Astrocyte (in vitro differentiated cells and primary cell): ENCODE results near the gene MRGPRF. TPM values are rescaled to one million over a fixed set of nuclear protein-coding genes. Genes with fewer than 3 reads are reported as not detected.

ENCODE experiments used
- DNase-seq: peaks from one replicate; pipeline ENCODE4 v3.0.0-alpha.2; 2010; ENCODE audit warnings: low read depth
- FAIRE-seq: peaks from 2 replicates; lab custom pipeline; 2011; peaks lifted over from hg19 to GRCh38; lab: Jason Lieb, UNC
- H2AFZ ChIP-seq: 2 replicates; pipeline ENCODE4 v1.6.0; 2012; ENCODE audit warnings: low read depth, low read length, inconsistent platforms
- H3K27ac ChIP-seq: 2 replicates; pipeline ENCODE4 v1.5.1; 2011; ENCODE audit warnings: low read depth, low read length, inconsistent platforms
- H3K27me3 ChIP-seq: 2 replicates; pipeline ENCODE4 v1.6.0; 2011; ENCODE audit warnings: low read length, inconsistent platforms; ENCODE audit not compliant: insufficient read depth
- H3K36me3 ChIP-seq: 2 replicates; pipeline ENCODE4 v1.5.1; 2011; ENCODE audit warnings: low read length, inconsistent platforms; ENCODE audit not compliant: insufficient read depth
- H3K4me1 ChIP-seq: 2 replicates; pipeline ENCODE4 v1.5.1; 2011; ENCODE audit warnings: low read length, inconsistent platforms; ENCODE audit not compliant: insufficient read depth
- H3K4me2 ChIP-seq: 2 replicates; pipeline ENCODE4 v1.6.0; 2012; ENCODE audit warnings: low read length, inconsistent platforms
- H3K4me3 ChIP-seq: 2 replicates; pipeline ENCODE4 v1.5.1; 2011; ENCODE audit warnings: low read depth, mild to moderate bottlenecking, low read length, inconsistent platforms; ENCODE audit not compliant: insufficient read depth
- H3K79me2 ChIP-seq: 2 replicates; pipeline ENCODE4 v1.6.0; 2012; ENCODE audit warnings: mild to moderate bottlenecking, low read length, inconsistent platforms; ENCODE audit not compliant: insufficient read depth
- H3K9ac ChIP-seq: 2 replicates; pipeline ENCODE4 v1.6.0; 2012; ENCODE audit warnings: mild to moderate bottlenecking, low read length, inconsistent platforms
- H3K9me3 ChIP-seq: 2 replicates; pipeline ENCODE4 v1.5.1; 2012; ENCODE audit warnings: low read depth, mild to moderate bottlenecking, low read length, inconsistent platforms; ENCODE audit not compliant: insufficient read depth
- H4K20me1 ChIP-seq: 2 replicates; pipeline ENCODE4 v1.6.0; 2012; ENCODE audit warnings: low read length, inconsistent platforms; ENCODE audit not compliant: insufficient read depth
- H3K27ac Mint-ChIP-seq: one replicate; pipeline ENCODE4 v1.8.0; 2021; ENCODE audit warnings: mild to moderate bottlenecking, mixed read lengths; ENCODE audit not compliant: unreplicated experiment
- H3K27me3 Mint-ChIP-seq: one replicate; pipeline ENCODE4 v1.8.0; 2021; ENCODE audit warnings: low read depth, mixed read lengths; ENCODE audit not compliant: unreplicated experiment
- H3K36me3 Mint-ChIP-seq: one replicate; pipeline ENCODE4 v1.8.0; 2021; ENCODE audit warnings: low read depth, mixed read lengths; ENCODE audit not compliant: unreplicated experiment
- H3K4me1 Mint-ChIP-seq: one replicate; pipeline ENCODE4 v1.8.0; 2021; ENCODE audit warnings: low read depth, mixed read lengths; ENCODE audit not compliant: unreplicated experiment
- H3K4me3 Mint-ChIP-seq: one replicate; pipeline ENCODE4 v1.8.0; 2021; ENCODE audit warnings: mild to moderate bottlenecking, moderate library complexity, mixed read lengths; ENCODE audit not compliant: unreplicated experiment
- H3K9me3 Mint-ChIP-seq: one replicate; pipeline ENCODE4 v1.8.0; 2021; ENCODE audit warnings: mild to moderate bottlenecking, mixed read lengths; ENCODE audit not compliant: unreplicated experiment
- EZH2 ChIP-seq: IDR thresholded peaks from 2 replicates; pipeline ENCODE4 v1.6.1; 2012; ENCODE audit warnings: mild to moderate bottlenecking, low read length, inconsistent platforms; ENCODE audit not compliant: insufficient read depth
- total RNA-seq: library from RNA; stranded (reverse); gene quantifications from 2 replicates; pipeline ENCODE4 v1.2.1, GENCODE V29; 2021
- TF ChIP-seq, protein P1 (sequence below): IDR thresholded peaks from 2 replicates; pipeline ENCODE4 v1.5.1; 2011; ENCODE audit warnings: low read depth, mild to moderate bottlenecking, inconsistent platforms, low read length, moderate library complexity; ENCODE audit not compliant: insufficient read depth

The MRGPRF gene
- total RNA-seq, 1 donor from 2014 or later: 4.1 TPM

- Histone ChIP-seq H3K4me3 (no peak overlapping the region), H3K9ac (no peak overlapping the region), H4K20me1 (no peaks in the 10 kb centered on the region), H3K79me2 (no peaks in the 10 kb centered on the region), H2AFZ (no peak overlapping the region), H3K4me2 (no peak overlapping the region), H3K27ac (no peak overlapping the region), H3K27me3 (no peaks in the 10 kb centered on the region), H3K4me1 (peaks cover 6% of the 10 kb centered on the region), H3K36me3 (no peaks in the 10 kb centered on the region), H3K9me3 (no peaks in the 10 kb centered on the region)
- DNase-seq (no peak), FAIRE-seq (no peak)
- H3K36me3 Mint-ChIP-seq: peaks cover under 1% of the 10 kb centered on the region
- H3K4me1 Mint-ChIP-seq: no peaks in the 10 kb centered on the region
- no peak for TF ChIP-seq EZH2
- TF ChIP-seq, protein P1, sequence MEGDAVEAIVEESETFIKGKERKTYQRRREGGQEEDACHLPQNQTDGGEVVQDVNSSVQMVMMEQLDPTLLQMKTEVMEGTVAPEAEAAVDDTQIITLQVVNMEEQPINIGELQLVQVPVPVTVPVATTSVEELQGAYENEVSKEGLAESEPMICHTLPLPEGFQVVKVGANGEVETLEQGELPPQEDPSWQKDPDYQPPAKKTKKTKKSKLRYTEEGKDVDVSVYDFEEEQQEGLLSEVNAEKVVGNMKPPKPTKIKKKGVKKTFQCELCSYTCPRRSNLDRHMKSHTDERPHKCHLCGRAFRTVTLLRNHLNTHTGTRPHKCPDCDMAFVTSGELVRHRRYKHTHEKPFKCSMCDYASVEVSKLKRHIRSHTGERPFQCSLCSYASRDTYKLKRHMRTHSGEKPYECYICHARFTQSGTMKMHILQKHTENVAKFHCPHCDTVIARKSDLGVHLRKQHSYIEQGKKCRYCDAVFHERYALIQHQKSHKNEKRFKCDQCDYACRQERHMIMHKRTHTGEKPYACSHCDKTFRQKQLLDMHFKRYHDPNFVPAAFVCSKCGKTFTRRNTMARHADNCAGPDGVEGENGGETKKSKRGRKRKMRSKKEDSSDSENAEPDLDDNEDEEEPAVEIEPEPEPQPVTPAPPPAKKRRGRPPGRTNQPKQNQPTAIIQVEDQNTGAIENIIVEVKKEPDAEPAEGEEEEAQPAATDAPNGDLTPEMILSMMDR: no peak
- H3K4me3 Mint-ChIP-seq: no peak overlapping the region
- peaks cover 4% of the 10 kb centered on the region for H3K9me3 Mint-ChIP-seq
- H3K27ac Mint-ChIP-seq: no peak overlapping the region
- peaks cover 18% of the 10 kb centered on the region for H3K27me3 Mint-ChIP-seq
Measured at GRCh38 chr11:68956547-68957254, 56.3 kb downstream of the MRGPRF start.

GRCh38 chr11:68956142-68956541 lies 56.9 kb downstream of the MRGPRF start:
- TF ChIP-seq, protein P1: no peak
- TF ChIP-seq EZH2: no peak
- Histone ChIP-seq H3K79me2 (no peaks in the 10 kb centered on the region), H3K9me3 (no peaks in the 10 kb centered on the region), H3K27me3 (no peaks in the 10 kb centered on the region), H3K9ac (no peak overlapping the region), H2AFZ (no peak overlapping the region), H3K4me3 (no peak overlapping the region), H3K36me3 (no peaks in the 10 kb centered on the region), H4K20me1 (no peaks in the 10 kb centered on the region), H3K4me2 (no peak overlapping the region), H3K4me1 (peaks cover 6% of the 10 kb centered on the region), H3K27ac (no peak overlapping the region)
- FAIRE-seq (no peak), DNase-seq (no peak)
- no peak overlapping the region for H3K4me3 Mint-ChIP-seq
- no peaks in the 10 kb centered on the region for H3K4me1 Mint-ChIP-seq
- H3K36me3 Mint-ChIP-seq: no peaks in the 10 kb centered on the region
- peaks cover 2% of the 10 kb centered on the region for H3K9me3 Mint-ChIP-seq
- H3K27me3 Mint-ChIP-seq: peaks cover 16% of the 10 kb centered on the region
- no peak overlapping the region for H3K27ac Mint-ChIP-seq

DNA sequence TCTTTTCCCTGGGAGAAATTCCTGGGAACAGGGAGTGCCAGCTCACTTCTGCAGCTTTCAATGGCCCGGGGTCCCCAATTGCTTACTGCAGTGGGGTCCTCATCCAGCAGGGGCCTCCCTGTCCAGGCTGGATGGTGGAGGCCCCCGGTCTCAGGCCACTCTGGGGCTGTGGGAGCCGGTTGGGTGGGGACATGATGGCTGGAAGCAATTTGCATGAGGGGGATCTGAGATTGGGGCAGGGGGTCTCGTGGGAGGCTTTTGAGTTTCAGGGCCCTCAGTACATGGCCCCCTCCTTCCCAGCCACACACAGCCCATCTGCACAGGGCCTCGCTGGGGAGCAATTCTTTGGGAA lies 57.5 kb downstream of the MRGPRF start:
- H4K20me1 ChIP-seq: no peaks in the 10 kb centered on the region
- no peak for FAIRE-seq
- Mint-ChIP-seq H3K4me1 (no peaks in the 10 kb centered on the region), H3K27me3 (peaks cover 16% of the 10 kb centered on the region), H3K9me3 (no peaks in the 10 kb centered on the region), H3K4me3 (no peak overlapping the region), H3K27ac (no peak overlapping the region), H3K36me3 (no peaks in the 10 kb centered on the region)
- no peak overlapping the region for H3K4me3 ChIP-seq
- H3K79me2 ChIP-seq: no peaks in the 10 kb centered on the region
- no peak overlapping the region for H3K27ac ChIP-seq
- DNase-seq: no peak
- H3K9ac ChIP-seq: no peak overlapping the region
- peaks cover 6% of the 10 kb centered on the region for H3K4me1 ChIP-seq
- no peak for TF ChIP-seq EZH2
- TF ChIP-seq, protein P1: no peak
- peak overlapping the region; percentile 51 for H3K4me2 ChIP-seq
- H3K27me3 ChIP-seq: no peaks in the 10 kb centered on the region
- no peaks in the 10 kb centered on the region for H3K9me3 ChIP-seq
- H2AFZ ChIP-seq: peak overlapping the region; percentile 56
- H3K36me3 ChIP-seq: no peaks in the 10 kb centered on the region
